ENCODE results near the gene SSBP3.

SSBP3 gene

DNA sequence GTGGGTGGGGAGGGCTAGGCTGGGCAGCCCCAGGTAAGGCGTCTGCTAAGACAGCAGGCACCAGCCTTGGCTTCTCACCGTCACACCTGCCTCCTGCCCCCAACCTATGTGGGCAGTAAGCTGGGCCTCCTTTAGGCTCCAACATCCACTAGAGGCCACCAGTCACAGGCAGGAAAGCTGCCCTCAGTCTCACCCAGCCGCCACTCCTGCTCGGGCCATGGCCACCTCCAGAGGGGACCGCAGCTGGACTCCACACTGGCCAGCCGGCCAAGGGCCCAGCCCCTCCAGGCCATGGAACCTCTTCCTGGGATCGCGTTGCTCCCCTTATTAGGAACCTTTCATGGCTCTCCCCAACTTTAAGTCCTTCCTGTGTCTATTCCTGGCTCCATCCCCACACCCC is 131.7 kb downstream of the SSBP3 start:
- no peak overlapping the region for H3K27ac ChIP-seq
- TF ChIP-seq, protein P1, sequence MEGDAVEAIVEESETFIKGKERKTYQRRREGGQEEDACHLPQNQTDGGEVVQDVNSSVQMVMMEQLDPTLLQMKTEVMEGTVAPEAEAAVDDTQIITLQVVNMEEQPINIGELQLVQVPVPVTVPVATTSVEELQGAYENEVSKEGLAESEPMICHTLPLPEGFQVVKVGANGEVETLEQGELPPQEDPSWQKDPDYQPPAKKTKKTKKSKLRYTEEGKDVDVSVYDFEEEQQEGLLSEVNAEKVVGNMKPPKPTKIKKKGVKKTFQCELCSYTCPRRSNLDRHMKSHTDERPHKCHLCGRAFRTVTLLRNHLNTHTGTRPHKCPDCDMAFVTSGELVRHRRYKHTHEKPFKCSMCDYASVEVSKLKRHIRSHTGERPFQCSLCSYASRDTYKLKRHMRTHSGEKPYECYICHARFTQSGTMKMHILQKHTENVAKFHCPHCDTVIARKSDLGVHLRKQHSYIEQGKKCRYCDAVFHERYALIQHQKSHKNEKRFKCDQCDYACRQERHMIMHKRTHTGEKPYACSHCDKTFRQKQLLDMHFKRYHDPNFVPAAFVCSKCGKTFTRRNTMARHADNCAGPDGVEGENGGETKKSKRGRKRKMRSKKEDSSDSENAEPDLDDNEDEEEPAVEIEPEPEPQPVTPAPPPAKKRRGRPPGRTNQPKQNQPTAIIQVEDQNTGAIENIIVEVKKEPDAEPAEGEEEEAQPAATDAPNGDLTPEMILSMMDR (IDR thresholded peaks at IDR 0.05): no peak
- no peak for TF ChIP-seq ZFX (IDR thresholded peaks at IDR 0.05; ENCODE audit: borderline replicate concordance)

DNA sequence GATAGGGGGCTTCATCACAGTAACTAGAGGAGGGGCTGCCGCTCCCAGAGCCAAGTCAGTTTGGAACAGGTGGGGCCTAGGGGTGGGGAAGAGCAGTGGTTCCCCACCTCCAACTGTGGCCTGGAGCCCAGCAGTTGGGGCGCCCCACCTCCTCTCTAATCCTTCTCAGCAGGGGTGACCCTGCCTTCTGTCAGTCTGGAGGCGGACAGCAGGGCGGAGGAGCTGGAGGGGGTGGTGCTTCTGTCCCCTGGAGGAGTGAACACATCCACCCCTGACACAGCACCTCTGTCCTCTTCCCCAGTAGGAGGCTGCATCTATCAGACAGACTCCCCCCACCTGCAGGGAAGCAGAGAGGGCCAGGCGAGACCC is 132.4 kb downstream of the SSBP3 start:
- no peak overlapping the region for H3K27ac ChIP-seq
- no peak for TF ChIP-seq ZFX (IDR thresholded peaks at IDR 0.05; ENCODE audit: borderline replicate concordance)
- TF ChIP-seq, protein P1 (IDR thresholded peaks at IDR 0.05): no peak

DNA sequence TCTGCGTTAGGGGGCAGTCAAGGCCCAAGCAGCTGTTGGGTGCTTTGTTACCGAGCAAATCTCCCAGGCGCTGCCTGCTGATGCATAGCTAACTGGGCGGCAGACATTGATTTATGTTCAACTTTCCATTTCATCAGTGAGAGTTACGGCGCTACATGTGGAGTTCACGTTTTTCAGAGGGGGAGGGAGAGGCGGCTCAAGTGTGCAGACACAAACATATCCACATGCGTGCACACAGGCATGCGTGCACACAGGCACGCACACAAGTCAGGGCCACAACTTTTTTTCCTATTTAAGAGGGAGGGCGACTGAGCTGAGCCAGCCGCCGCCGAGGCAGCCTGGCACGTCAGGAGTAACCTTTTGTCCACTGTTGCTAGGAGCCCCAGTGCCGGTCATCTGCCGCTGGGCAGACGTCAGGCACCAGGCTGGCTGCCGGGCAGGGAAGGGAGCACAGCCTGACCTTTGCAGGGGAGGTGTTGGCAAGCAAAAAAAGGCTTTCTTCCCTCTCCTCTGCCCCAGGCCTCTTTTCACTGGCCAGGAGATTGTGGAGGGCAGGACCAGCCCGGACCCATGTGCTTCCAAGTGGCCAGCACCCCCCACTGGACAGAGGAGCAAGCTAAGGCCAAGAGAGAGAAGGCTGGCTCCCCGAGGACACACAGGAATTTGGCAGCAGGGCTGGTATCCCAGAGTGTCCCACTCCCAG is 133.0 kb downstream of the SSBP3 start:
- no peak for TF ChIP-seq ZFX (IDR thresholded peaks at IDR 0.05; ENCODE audit: borderline replicate concordance)
- TF ChIP-seq, protein P1 (IDR thresholded peaks at IDR 0.05): no peak
- no peak overlapping the region for H3K27ac ChIP-seq

DNA sequence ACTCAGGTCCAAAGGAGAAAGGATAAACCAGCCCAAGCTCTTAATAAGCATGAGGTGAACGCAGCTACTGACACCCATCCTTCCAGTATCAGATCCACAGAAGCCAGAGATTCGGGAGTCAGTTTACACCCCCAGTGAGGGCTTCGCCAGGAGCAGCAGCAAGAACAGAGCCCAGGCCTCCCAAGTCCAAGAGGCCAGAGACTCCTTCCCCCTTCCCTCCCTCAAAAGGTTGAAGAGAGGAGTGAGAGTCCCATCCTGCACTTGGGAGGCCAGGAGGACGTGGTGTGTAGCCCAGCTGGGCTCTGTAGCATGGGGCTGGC is 133.5 kb downstream of the SSBP3 start:
- TF ChIP-seq, protein P1 (IDR thresholded peaks at IDR 0.05): no peak
- no peak overlapping the region for H3K27ac ChIP-seq

DNA sequence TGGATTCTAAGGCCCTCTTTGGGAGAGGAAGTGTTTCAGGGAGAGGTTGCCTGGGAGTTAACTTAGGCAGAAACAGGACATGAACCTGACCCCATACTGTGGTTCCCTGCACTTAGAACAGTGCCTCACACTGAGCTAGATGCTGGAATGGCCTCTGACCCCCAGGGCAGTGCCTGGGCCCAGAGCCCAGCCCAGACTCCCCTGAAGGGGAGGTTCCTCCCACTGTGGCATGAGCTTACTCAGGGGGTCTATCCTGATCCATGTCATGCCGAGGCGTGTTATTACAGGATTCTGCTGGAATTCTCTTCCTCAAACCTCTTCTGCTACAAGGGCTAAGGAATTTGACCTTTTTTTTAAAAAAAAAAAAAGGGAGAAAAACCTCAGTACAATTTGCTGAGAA is 134.1 kb downstream of the SSBP3 start:
- TF ChIP-seq, protein P1 (IDR thresholded peaks at IDR 0.05): no peak
- TF ChIP-seq ZFX (IDR thresholded peaks at IDR 0.05; ENCODE audit: borderline replicate concordance): no peak
- H3K27ac ChIP-seq: no peak overlapping the region

DNA sequence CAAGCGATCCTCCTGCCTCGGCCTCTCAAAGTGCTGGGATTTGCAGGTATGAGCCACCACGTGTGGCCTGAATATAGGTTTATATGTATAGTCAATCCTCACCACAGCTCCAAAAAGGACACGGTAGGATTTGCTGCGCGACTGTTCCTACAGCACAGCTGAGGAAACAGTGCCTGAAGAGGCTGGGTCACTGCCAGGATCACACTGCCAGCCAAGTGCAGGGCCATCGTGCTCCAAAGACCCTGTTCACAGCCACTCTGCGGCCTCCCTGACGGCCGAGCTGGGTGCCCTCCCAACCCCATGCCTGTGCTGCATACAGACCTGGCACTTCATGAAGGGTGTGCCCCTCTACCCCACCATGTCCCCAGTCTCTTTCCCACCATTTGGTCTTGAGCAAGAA is 134.9 kb downstream of the SSBP3 start:
- TF ChIP-seq ZFX (IDR thresholded peaks at IDR 0.05; ENCODE audit: borderline replicate concordance): no peak
- TF ChIP-seq, protein P1 (IDR thresholded peaks at IDR 0.05): no peak
- no peak overlapping the region for H3K27ac ChIP-seq

DNA sequence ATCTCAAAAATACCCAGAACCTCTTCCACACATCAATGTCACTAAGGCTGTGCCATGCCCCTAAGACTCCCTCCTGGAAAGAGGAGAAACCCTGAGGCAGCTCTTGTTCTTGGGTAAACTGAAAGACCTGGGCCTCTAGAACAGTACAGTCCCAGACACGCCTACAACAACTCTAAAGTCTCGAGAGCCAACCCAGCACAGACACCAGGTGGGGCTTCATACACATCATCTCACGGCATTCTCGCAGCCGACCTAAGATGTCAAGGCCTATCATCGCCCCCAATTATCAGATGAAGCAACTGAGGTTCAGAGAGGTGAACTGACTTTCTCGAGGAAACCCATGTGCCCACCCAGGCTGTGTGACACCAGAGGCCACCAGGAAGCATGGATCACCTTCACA is 135.7 kb downstream of the SSBP3 start:
- no peak for TF ChIP-seq ZFX (IDR thresholded peaks at IDR 0.05; ENCODE audit: borderline replicate concordance)
- TF ChIP-seq, protein P1 (IDR thresholded peaks at IDR 0.05): no peak
- H3K27ac ChIP-seq: no peak overlapping the region
